HG02885 (cell line): ENCODE measurements around the gene C12orf42.
A peak's percentile ranks its signal among the peaks of the same experiment; 100 is the strongest.

ENCODE experiments used
- ATAC-seq: cut with Tn5 transposase; IDR thresholded peaks from one replicate; pipeline ENCODE4 v1.9.1; 2021; ENCODE audit warnings: mild to moderate bottlenecking; ENCODE audit not compliant: unreplicated experiment, poor library complexity

Gene C12orf42

DNA sequence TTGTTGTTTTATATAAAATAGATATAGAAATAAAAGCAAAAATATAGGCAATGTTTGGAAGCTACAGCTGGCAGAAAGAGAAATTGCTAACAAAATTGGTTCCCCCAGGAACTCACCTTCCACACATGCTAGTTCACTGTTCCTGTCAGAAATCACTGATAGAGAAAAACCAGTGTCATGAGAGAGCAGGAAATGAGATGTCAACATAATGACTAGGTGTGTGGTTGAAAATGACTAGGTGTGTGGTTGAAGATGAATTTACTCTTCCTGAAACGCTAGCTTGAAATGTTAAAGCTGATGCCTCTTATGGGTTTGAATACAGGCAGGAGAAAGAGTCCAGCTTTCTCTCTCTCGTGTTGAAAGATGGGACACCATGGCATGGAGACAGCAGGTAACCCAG lies 216.3 kb downstream of the C12orf42 start:
- ATAC-seq = peak; percentile 94

DNA sequence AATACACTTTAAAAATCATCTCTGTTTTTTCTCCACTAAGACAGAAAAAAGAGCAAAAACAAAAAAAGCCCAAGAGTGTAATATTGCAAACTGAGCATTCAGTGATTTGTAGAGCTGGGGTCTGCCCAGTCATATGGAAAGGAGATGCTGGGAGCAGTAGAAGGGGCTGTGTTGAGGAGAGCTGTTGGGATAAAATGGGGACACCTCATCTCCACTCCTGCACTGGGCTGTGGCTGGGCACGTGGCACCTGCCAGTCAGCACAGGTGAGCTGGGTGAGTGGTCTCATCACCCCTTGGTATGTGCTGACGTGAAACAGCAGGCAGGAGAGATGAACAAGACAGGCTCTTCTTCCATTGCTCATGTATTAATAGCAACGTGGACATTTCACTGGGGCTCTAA lies 217.4 kb downstream of the C12orf42 start:
- no peak for ATAC-seq

DNA sequence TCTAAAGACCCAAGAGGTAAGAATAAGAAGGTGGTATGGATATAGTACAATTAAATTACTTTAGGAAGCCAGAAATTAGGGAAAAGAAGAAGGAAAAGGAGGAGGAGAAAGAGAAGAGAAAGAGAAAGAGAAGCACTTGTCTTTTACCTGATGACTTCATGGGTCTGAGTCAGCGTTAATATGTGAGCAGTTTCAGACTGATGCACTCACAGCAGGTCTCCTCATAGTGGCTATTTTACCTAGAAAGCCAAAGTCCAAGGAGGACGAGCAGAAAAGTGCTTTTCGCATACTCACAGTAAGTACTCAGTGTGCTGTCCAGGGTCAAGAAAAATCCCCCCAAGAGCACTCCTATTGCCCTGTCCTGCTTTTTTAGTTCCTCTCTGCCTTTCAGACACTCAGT lies 222.1 kb downstream of the C12orf42 start:
- no peak for ATAC-seq

DNA sequence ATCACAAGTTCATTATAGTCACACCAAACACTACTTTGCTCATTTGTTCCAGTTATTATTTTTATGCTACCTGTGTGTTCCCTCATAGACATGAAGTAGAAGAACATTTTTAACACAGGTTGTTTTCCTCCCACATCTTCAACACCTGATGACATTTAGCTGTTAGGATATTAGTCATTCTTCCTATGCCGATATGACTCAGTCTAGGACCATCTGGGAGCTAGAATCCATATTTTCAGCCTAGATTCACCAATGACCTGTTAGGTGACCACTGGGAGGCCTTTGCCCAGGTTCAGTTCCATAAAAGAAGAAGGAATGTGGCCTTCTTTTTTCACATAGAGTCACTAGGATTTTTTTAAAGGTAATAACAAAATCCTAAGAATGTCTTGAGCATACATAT lies 222.8 kb downstream of the C12orf42 start:
- no peak for ATAC-seq

DNA sequence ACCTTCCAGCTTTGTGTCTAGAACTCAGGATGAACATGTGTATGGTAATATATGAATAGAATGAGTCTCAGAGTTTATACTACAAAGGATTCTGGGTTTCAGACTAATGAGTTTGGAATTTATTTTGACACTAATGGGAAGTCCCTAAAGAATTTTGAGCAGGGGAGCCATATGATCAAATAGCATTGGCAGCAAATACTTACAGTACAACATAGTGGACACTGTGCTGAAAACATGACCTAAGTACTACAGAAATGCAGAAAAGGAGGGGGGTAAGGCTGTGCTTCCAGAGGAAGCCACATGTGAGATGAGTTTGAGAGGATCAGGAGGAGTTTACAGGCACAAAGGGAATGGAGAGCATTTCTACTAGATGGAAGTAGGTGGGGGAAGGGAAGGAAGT lies 225.8 kb downstream of the C12orf42 start:
- no peak for ATAC-seq

DNA sequence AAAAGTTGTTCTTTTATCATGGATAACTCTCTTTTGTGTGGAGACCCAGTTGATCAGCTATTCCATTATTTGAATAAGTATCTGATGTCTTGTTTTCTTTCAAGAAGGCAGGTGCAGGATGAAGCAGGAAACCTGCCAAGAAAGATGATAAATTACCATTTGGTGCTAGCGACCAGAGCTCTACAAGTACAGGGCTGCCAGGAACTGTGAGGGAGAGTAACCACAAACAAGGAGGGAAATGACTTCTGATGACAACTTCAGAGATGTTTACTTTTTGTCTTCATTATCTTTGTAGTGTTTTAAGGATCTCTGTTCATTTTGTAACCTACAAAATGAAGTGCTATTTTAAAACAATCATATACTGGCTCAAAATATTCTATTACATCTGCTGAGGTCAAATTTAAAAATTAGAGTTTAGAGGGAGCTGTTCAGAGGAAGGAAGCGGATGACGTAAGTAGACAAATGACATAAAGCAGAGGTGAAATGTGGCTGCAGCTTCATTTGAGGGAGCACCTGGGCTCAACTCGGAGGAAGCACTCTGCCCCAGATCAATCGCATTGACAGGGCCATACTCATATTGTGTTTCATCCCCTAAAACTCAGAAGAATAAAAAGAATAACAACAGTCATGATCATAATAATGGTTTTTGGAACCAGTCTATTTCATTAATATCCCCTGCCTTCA lies 226.8 kb downstream of the C12orf42 start:
- no peak for ATAC-seq

DNA sequence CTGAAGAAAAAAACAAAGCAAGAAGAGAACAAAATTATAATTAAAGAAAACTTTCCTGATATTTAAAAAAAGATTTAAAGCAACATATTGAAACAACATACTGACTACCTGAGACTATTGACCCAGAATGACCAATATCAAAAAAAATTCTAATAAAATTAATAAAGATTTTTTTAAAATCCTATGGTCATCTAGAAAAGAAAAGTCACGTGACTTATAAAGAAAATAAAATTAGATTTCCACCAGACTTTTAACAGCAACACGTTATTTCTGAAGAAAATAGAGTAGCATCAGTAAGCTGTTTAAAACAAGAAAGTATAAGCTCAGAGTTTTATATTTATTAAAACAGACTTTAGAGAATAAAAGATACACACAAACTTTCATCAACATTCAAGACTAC lies 238.0 kb downstream of the C12orf42 start:
- ATAC-seq = no peak
